OCI-LY3 (cell line): ENCODE results near the gene DLK1.

ENCODE experiments used
- H2AFZ ChIP-seq: fragments of 200-600, 300-600 bp; shearing (Covaris generic); 2 replicates; pipeline ENCODE4 v1.6.0; 2014; ENCODE audit warnings: antibody characterized with exemption, low read depth, low read length
- H3K27ac ChIP-seq: fragments of 200-600, 300-600 bp; sonication (generic); 2 replicates; pipeline ENCODE4 v1.5.1; 2014; ENCODE audit warnings: mild to moderate bottlenecking, low read length, moderate library complexity, mixed read lengths
- H3K27me3 ChIP-seq: fragments of 200-600, 300-600 bp; sonication (generic); 2 replicates; pipeline ENCODE4 v1.6.1; 2014; ENCODE audit warnings: low read depth, low read length, mixed read lengths
- H3K36me3 ChIP-seq: fragments of 200-600, 300-600 bp; sonication (generic); replicated peaks from 2 replicates; pipeline ENCODE3; 2014; ENCODE audit warnings: low read depth, low read length, mixed read lengths
- H3K4me1 ChIP-seq: fragments of 300-600, 200-600 bp; sonication (generic); 2 replicates; pipeline ENCODE4 v1.6.1; 2014; ENCODE audit warnings: low read length, mixed read lengths
- H3K4me2 ChIP-seq: fragments of 200-600, 300-600 bp; sonication (generic); 2 replicates; pipeline ENCODE4 v1.6.1; 2014; ENCODE audit warnings: low read length, mixed read lengths
- H3K4me3 ChIP-seq: fragments of 300-600, 200-600 bp; sonication (generic); 2 replicates; pipeline ENCODE4 v1.5.1; 2014; ENCODE audit warnings: antibody characterized with exemption, mild to moderate bottlenecking, low read length, moderate library complexity
- H3K79me2 ChIP-seq: fragments of 300-600, 200-600 bp; shearing (Covaris generic); 2 replicates; pipeline ENCODE4 v1.6.1; 2014; ENCODE audit warnings: mild to moderate bottlenecking, low read length, mixed read lengths
- H3K9ac ChIP-seq: fragments of 300-600, 200-600 bp; shearing (Covaris generic); 2 replicates; pipeline ENCODE4 v1.6.0; 2014; ENCODE audit warnings: mild to moderate bottlenecking, low read length, moderate library complexity
- H3K9me3 ChIP-seq: fragments of 200-600, 300-600 bp; shearing (Covaris generic); 2 replicates; pipeline ENCODE4 v1.6.1; 2014; ENCODE audit warnings: low read length, mixed read lengths; ENCODE audit not compliant: insufficient read depth
- H4K20me1 ChIP-seq: fragments of 200-600, 300-600 bp; sonication (generic); 2 replicates; pipeline ENCODE4 v1.6.1; 2016; ENCODE audit warnings: low read length, mixed read lengths; ENCODE audit not compliant: insufficient read depth
- CTCF ChIP-seq: fragments of 200-600, 300-600 bp; sonication (generic); IDR thresholded peaks from 2 replicates; pipeline ENCODE4 v1.5.1; 2014; ENCODE audit warnings: antibody characterized with exemption, low read length, low read depth
- EZH2phosphoT487 ChIP-seq: fragments of 200-600 bp; shearing (Covaris generic); IDR thresholded peaks from 2 replicates; pipeline ENCODE4 v1.6.1; 2018; ENCODE audit warnings: antibody characterized with exemption, mixed run types, low read depth

The DLK1 gene

GRCh38 chr14:100778526-100778882 is 51.8 kb downstream of the DLK1 start:
- Histone ChIP-seq H2AFZ (no peak overlapping the region), H4K20me1 (no peaks in the 10 kb centered on the region), H3K9ac (no peak overlapping the region), H3K4me2 (no peak overlapping the region), H3K9me3 (no peaks in the 10 kb centered on the region), H3K27ac (no peak overlapping the region), H3K36me3 (no peaks in the 10 kb centered on the region), H3K27me3 (peaks cover 16% of the 10 kb centered on the region; the same call in 1 of the 2 replicates), H3K4me3 (no peak overlapping the region), H3K79me2 (no peaks in the 10 kb centered on the region), H3K4me1 (no peaks in the 10 kb centered on the region)
- TF ChIP-seq EZH2phosphoT487, result no peak
- no peak for TF ChIP-seq CTCF

GRCh38 chr14:100778951-100779690 is 52.4 kb downstream of the DLK1 start:
- no peaks in the 10 kb centered on the region for H3K36me3 ChIP-seq
- no peaks in the 10 kb centered on the region for H3K4me1 ChIP-seq
- no peaks in the 10 kb centered on the region for H4K20me1 ChIP-seq
- H3K79me2 ChIP-seq, result no peaks in the 10 kb centered on the region
- no peaks in the 10 kb centered on the region for H3K9me3 ChIP-seq
- no peak overlapping the region for H3K4me2 ChIP-seq
- H3K27ac ChIP-seq, result no peak overlapping the region
- H3K4me3 ChIP-seq, result no peak overlapping the region
- H3K9ac ChIP-seq, result no peak overlapping the region
- peaks cover 14% of the 10 kb centered on the region; the same call in 1 of the 2 replicates for H3K27me3 ChIP-seq
- TF ChIP-seq EZH2phosphoT487, result no peak
- TF ChIP-seq CTCF, result no peak
- H2AFZ ChIP-seq, result no peak overlapping the region

GRCh38 chr14:100779691-100780080 is 53.0 kb downstream of the DLK1 start:
- Histone ChIP-seq H3K4me3 (no peak overlapping the region), H3K4me2 (no peak overlapping the region), H3K9me3 (no peaks in the 10 kb centered on the region), H3K79me2 (no peaks in the 10 kb centered on the region), H3K27me3 (peaks cover 13% of the 10 kb centered on the region; the same call in 1 of the 2 replicates), H3K36me3 (no peaks in the 10 kb centered on the region), H3K27ac (no peak overlapping the region), H2AFZ (no peak overlapping the region), H4K20me1 (no peaks in the 10 kb centered on the region), H3K4me1 (no peaks in the 10 kb centered on the region), H3K9ac (no peak overlapping the region)
- TF ChIP-seq EZH2phosphoT487 (no peak), CTCF (no peak)

- Histone ChIP-seq H3K27ac (no peak overlapping the region), H3K9ac (no peak overlapping the region), H2AFZ (no peak overlapping the region), H3K4me1 (no peaks in the 10 kb centered on the region), H3K79me2 (no peaks in the 10 kb centered on the region), H3K4me3 (no peak overlapping the region), H3K27me3 (peaks cover 8% of the 10 kb centered on the region; the same call in 1 of the 2 replicates), H3K9me3 (no peaks in the 10 kb centered on the region), H4K20me1 (no peaks in the 10 kb centered on the region), H3K36me3 (no peaks in the 10 kb centered on the region), H3K4me2 (no peak overlapping the region)
- TF ChIP-seq EZH2phosphoT487 (no peak), CTCF (no peak)
These were observed 53.6 kb downstream of the DLK1 start for GRCh38 chr14:100780246-100780645.
